HG03025 (cell line): ENCODE data around the gene MAN1C1.

Experiments
- ATAC-seq: cut with Tn5 transposase; IDR thresholded peaks from one replicate; pipeline ENCODE4 v1.9.1; 2021; ENCODE audit warnings: mild to moderate bottlenecking, moderate library complexity; ENCODE audit not compliant: unreplicated experiment, low FRiP score

The MAN1C1 gene

DNA sequence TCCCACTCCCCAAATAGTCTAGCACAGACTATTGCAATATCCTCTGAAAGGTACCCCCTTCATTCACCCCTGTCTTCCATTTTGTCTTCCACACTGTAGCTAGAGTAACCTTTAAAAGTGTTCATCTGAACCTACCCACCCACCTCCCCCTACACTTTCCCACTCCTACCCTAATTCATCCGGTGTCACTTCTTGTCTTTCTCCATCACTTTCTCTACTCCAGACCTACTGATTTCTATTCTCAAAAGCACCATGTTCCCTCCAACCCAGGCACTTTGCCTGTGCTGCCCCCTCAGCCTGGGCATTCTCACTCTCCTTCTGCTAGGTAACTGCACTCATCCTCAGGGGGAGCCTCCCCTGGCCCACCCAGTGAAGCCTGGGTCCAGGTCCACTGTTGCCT lies 4.7 kb upstream of the MAN1C1 start:
- ATAC-seq, result no peak

DNA sequence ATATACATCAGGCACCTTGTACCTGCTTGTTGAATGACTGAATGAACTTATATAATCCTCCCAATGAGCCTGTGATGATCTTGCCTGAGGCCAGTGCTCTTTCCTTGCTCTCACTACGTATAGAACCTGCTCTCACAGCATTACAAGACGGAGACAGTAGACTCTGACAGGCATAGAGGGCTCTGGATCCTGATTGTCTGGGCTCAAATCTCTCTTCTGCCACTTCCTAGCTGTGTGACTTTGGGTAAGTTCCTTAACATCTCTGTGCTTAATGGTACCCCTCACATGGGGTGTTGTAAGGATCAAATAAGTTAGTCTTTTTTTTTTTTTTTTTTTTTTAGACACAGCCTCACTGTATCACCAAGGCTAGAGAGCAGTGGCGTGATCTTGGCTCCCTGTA lies 4.2 kb upstream of the MAN1C1 start:
- ATAC-seq, result no peak

DNA sequence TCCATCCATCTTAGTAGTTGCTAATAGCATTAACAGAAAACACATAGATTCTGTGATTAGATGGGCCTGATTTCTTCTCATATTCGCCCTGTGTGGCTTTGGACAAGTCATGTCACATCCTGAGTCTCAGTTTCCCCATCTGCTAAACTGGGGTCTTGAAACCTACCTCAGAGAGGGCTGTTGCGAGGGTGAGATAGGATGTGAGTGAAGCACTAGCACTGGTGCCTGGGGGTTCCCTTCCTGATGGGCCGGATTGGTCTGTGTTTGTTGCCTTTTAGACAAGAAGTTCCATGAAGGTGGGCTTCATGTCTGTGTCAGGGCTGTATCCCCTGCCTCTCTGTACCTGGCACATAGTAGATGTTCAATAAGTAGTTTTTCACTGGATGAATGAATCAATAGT lies 3.5 kb upstream of the MAN1C1 start:
- no peak for ATAC-seq

DNA sequence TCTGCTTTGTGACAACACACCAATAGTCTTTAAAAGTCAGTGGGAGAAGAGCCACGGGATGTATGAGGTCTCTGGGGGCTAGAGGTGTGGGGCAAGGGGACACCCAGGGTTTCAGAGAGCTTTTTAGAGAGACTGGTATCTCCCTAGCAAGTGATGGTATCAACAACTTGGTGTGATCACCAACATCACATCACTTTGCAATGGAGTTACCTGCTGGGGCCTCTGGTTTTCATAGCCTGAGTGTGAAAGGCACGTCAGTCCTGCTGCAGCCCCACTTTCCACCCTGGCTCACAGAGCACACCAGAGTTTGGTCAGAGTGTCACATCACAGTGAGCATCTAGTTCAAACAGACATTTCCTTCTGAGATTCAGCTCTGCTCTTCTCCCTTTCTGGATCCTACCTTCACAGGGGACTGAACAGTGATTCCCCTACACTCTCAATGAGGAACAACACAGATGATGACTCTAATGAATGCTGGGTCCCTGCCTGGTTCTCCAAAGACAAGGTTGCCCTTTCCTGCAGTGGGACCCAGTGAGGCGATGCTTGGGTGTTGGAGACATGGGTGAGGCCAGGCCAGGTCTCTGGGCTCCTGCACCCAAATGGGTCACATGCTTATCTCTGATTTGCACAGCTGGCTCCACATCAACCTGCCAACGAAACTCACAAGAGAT lies 2.0 kb upstream of the MAN1C1 start:
- ATAC-seq, result no peak

DNA sequence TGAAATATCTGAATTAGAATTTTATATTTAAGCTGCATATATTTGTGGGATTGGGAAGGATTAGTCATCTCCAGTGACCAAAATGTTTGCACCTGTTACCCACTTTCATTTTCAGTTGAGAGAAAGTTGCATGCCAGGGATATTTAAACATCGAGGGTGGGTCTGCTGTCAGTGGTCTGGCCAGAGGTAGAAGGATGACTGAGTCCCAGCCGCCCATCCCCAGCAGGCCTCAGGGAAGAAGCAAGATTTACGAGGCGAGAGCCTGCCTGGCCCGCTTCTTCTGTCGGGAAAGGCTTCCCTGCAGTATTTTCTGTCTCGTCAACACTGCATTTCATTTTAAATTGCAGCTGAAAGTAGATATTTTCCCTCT lies 1.4 kb upstream of the MAN1C1 start:
- no peak for ATAC-seq

DNA sequence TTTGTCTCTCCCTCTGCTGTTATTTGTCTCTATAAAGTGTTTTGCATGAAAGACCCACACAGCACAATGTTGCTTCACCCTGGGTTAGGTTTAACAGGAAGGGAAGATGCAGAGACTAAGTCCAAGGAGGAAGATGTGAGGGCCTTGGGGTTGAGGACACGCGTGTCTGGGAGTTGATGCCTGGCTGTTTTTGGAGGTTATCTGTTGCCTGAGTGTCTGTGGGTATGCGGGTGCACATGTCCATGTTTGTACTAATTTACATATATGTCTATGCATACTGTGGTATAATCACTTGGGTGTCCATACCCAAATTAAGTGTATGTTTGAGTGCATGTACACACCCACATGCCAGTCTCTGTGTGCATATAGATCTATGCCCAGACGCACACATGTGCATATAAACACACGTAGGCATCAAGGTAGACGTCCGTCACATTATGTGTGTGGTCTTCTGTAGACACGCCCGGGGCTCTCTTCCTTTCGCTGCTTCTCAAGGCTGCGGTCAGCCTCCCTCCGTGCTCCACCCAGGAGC lies 962 bp upstream of the MAN1C1 start:
- no peak for ATAC-seq

DNA sequence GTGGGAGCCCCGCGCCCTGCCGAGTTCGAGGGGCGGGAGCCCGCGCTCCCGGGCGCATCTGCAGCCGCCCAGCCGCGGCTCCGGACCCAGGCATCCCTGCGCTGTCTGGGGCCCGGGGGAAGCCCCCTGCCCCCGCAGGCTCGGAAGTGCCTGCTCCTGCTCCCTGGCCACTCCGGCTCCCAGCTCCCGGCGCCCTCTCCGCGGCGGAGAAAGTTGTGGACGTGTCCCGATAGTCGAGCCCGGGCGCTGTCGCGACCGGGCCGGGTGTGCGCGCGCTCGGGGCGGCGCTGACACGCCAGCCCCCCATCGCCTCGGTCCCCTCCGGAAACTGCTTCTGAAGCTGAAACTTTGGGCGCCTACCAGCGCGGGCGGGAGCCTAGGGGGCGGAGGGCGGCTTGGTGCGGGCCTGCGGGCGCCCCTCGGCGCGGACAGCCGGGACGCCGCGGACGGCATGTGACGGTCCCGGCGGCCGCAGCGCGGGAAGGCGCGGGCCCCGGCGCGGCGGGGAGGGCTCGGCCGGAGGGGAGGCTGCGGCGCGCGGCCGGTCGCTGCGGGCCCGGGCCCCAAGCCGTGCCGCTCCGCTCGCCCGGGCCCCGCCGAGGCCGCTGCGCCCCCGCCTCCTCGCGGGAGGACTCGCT lies 515 bp downstream of the MAN1C1 start:
- ATAC-seq, result no peak

DNA sequence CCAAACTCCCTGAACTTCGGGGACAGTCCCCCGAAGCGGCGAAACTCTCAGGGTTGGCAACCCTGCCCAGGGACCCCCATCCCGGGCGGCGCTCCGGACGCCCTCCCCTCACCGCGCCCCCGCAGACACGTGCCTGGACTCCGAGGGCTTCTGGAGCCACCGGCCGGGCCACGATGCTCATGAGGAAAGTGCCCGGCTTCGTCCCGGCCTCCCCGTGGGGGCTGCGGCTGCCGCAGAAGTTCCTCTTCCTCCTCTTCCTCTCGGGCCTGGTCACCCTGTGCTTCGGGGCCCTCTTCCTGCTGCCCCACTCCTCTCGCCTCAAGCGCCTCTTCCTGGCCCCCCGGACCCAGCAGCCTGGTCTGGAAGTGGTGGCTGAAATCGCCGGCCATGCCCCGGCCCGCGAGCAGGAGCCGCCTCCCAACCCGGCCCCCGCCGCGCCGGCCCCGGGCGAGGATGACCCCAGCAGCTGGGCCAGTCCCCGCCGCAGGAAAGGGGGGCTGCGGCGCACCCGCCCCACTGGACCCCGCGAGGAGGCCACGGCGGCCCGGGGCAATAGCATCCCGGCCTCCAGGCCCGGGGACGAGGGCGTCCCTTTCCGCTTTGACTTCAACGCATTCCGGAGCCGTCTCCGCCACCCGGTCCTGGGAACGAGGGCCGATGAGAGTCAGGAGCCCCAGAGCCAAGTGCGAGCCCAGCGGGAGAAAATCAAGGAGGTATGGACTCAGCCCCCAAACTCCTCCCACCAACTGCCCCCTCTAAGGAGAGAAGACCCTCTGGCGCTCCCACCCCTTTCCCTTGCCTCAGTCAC lies 1.2 kb downstream of the MAN1C1 start:
- no peak for ATAC-seq

DNA sequence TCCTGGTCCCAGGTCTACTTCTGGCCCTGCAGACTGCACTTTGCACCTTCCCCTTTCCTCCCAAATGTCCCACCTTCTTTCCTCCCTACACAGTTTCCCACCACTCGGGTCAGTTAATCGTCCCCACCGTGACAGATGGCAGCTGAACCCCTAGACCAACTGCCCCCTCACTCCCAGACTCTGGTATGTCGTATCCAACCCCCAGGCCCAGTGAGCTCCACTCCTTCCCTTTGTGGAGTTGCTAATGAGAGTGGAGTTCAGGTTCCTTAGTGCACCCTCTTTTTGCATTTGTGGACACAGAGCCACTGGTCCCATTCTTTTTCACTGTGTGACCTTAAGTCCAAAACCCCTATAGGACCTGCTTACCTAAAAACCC lies 1.8 kb downstream of the MAN1C1 start:
- no peak for ATAC-seq

DNA sequence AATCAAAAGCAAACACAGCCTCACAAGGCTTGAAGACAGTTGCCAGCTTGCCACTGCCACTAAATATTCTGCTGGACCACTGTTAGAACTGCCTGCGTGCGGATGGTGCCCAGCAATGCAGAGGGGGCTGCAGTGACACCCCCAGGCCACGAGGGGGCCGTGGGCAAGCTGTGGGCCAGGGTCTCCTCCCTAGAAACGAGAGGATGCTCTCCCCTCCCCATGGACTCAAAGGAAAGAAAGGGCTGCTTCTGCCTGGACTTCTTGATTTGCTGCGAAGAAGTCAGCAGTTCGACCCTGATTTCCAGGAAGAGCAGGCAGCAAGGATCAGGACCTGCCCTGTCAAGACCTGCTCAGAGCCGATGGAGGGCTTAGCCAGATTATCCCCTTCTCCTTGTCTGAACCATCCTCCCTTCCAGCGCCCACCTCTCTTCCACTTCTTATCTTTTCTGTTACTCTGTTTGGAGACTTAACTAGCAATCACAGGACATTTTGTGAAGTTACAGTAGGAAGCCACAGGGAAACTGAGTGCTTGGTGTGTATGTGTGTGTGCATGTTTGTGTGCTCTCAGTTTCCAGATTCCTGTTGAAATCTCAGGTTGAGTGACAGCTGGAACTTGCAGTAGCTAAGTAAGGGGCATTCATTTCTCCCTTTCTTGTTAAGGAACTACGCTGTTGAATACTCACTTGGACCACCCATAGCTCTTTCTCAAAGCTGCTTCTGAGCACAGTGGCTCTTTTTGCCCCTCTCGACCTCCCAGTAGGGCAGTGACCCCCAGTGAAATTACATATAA lies 2.7 kb downstream of the MAN1C1 start:
- no peak for ATAC-seq

DNA sequence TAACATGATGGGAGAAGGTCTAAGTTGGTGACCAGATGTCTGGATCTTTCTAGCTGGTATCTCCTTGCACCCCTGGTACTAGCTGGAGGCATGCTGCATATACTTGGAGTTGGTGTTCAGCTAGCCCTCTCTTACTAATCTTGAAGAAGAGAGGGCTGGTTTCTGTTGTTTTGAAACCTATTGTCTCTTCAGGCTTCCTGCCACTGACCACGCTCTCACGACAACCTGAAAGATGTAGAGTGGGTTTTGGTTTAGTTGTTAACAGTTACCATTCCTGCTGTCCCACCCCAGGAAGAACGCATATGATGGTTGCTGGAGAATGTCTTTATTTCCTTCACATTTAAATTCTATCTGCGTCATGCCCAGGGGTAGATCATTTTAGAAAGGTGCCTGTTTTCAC lies 3.6 kb downstream of the MAN1C1 start:
- ATAC-seq, result no peak

DNA sequence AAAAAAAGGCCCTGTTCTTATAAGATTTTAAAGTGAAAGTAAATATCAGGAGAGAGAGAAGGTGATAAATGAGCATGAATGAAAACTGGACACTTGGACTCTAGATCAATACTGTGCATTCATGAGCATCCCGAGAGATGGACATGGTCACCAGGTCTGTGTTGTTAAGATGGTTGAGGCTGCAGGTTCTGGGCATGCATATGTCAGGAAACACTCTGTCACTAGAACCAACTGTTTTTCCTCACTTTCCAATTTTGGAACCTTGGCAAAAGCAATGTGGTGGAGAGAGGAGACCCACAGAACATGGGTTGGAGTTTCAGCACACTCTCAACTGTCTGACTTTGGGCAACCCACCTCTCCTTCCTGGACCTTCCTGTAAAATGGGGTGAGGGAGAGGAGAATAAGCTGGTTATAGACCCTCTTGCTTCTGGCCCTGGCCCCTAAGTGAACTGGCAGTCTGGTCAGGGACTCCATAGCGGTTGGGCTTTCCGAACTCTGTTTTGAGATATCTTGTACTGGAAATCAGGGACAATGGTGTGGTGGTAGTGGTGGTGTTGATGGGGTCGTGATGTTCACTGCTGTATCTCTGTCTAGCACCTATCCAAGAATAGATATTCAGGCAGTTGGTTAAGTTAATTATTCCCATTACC lies 4.2 kb downstream of the MAN1C1 start:
- ATAC-seq, result no peak

DNA sequence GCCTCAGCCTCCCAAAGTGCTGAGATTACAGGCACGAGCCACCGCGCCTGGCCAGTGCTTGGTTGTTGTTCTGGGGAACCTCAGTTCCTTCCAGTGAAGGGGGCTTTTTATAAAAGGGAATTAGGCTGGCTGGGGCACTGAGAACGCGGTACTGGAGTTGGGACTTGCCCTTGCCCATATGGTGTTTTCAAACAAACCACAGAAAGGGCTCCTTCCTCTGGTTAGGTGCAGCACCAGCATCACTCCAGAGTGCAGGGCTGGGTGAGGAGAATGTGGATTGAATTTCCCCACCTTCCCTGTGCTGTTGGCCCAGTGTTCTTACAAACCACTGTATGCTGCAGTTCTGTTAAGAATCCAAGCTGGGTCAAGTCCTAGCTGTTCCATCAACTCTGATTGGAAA lies 5.3 kb downstream of the MAN1C1 start:
- no peak for ATAC-seq

DNA sequence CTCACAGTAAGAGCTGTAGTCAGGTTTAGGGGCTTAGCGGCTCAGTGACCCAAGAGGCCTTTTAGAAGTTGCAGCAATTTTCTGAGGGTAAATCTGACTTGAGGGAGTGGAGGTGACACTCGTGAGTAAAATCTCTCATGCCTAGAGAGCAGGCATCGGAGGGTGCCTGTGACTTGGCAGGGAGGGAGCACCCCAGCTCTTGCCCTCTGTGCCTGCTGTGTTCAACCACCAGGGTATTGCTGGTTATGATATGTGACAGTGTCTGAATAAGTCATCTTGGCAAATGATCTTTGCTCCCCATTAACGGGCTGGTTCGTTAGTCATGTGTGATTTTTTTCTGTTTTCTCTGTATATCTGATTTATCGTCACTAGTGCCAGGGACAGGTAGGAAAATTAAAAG lies 5.9 kb downstream of the MAN1C1 start:
- no peak for ATAC-seq

DNA sequence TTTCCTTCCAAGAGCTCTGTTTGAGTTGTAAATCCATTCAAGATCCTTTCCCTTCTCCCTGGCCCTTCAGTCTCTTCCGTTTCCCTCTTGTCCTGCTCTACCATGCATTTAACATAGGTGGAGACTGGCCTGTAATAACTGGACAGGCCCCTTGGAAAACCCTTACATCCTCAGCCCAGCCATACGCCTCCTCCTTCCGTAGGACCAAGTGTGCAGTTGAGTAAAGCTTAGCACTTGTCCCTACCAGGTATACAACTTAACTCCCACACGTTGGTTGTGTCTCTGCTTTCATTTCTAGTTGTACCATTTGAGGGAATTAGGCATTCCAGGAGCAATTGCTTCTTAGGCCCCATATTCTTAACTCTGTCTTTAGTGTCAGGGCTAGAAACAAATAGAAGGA lies 6.4 kb downstream of the MAN1C1 start:
- no peak for ATAC-seq

DNA sequence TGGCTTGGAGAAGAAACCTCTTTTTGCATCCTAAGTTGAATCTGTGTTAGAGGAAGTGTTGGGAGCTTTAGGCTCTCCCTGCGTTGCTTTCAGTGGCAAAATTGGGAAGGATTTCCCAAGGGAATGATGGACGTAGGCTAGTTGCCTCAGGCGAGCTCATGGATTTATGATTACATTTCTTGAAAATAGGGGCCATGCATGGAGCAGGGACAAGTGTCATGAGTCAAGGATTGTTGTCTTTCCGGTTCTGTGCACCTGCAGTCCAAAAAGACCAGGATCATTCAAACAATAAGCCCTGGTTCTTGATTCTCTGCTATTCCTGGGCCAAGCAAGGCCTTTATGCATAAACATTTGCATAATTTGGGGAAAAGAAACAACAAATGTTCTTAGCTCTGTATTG lies 7.1 kb downstream of the MAN1C1 start:
- ATAC-seq, result no peak

DNA sequence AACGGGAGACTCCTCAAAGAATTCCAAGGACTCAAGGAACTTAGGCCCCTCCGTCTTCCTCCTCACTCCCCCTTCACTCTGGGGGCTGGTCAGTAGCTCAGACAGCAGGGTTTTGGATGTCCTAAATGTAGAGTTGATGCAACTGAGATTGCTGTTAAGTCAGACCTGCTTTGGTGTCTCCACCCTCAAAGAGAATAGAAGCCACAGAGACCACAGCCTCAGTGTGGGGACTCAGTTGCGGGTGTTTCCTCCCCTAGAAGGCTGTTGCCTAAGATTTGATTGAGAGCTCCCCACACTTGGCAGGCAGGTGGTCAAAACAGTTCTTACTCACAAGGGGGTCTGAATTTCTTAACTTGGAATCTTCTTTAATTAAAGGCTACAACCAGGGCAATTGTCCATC lies 7.6 kb downstream of the MAN1C1 start:
- no peak for ATAC-seq

DNA sequence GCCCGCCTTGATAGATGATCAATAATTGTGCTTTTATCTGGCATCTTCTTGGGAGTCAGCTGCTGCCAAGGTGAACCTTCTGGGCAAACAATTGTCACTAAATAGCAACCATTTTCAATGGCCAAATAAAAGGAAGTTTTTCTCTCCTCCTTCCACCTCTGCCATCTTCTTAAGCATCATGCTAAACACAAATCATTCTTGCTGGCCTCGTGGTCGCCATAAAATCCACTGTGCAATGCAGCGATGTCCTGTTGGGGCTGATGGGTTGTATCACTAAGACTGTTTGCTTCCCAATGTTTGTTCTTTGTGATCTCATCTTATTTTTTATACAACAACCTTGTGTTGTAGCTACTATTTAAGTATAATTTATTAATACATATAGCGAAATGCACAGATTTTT lies 8.0 kb downstream of the MAN1C1 start:
- no peak for ATAC-seq

DNA sequence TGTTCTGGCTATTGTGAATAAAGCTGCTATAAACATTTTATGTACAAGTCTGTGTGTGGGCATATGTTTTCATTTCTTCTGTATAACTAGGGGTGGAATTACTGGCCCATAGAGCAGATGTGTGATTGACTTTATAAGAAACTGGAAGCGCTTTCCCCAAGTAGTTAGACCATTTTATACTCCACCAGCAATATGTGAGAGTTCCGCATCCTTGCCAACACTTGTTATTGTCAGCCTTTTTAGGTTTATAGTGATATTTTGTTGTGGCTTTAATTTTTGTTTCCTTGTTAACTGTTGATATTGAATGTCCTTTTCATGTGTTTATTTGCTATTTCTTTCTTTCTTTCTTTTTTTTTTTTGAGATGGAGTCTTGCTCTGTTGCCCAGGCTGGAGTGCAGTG lies 9.4 kb downstream of the MAN1C1 start:
- no peak for ATAC-seq

DNA sequence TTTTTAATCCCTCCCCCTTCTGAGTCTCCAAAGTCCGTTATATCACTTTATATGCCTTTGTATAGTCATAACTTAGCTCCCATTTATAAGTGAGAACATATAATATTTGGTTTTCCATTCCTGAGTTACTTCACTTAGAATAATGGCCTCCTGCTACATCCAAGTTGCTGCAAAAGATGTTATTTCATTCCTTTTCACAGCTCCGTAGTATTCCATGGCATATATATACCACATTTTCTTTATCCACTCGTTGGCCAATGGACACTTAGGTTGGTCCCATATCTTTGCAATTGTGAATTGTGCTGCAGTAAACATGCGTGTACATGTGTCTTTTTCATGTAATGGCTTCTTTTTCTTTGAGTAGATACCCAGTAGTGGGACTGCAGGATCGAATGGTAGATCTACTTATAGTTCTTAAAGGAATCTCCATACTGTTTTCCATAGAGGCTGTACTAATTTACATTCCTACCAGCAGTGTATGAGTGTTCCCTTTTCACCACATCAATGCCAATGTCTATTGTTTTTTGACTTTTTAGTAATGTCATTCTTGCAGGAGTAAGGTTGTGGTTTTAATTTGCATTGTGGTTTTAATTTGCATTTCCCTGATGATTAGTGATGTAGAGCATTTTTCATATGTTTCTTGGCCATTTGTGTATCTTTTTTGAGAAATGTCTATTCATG lies 12.3 kb downstream of the MAN1C1 start:
- no peak for ATAC-seq
